Activated naive CD8-positive, alpha-beta T cell treated with anti-CD3 and anti-CD28 coated beads for 36 hours (primary cell): ENCODE data around the gene MYL6B. TPM values are rescaled to one million over a fixed set of nuclear protein-coding genes. Genes with fewer than 3 reads are reported as not detected.

ENCODE experiments used
- DNase-seq: peaks from one replicate; pipeline ENCODE4 v3.0.0; 2021
- H3K27ac Mint-ChIP-seq: one replicate; pipeline ENCODE4 v1.8.0; 2022; ENCODE audit warnings: mild to moderate bottlenecking, moderate library complexity, mixed read lengths
- H3K27me3 Mint-ChIP-seq: one replicate; pipeline ENCODE4 v1.8.0; 2022; ENCODE audit warnings: mild to moderate bottlenecking, mixed read lengths
- H3K36me3 Mint-ChIP-seq: one replicate; pipeline ENCODE4 v1.8.0; 2021; ENCODE audit warnings: mild to moderate bottlenecking, mixed read lengths
- H3K4me1 Mint-ChIP-seq: one replicate; pipeline ENCODE4 v1.8.0; 2021; ENCODE audit warnings: mixed read lengths
- H3K4me3 Mint-ChIP-seq: one replicate; pipeline ENCODE4 v1.8.0; 2022; ENCODE audit warnings: mild to moderate bottlenecking, moderate library complexity, mixed read lengths
- H3K9me3 Mint-ChIP-seq: one replicate; pipeline ENCODE4 v1.8.0; 2022; ENCODE audit warnings: mixed read lengths
- total RNA-seq, 2 experiments: library from RNA; stranded (reverse); gene quantifications; one replicate each; pipeline ENCODE4 v1.2.3, GENCODE V29; 2021

Gene MYL6B
- total RNA-seq, 2 experiments from 2014 or later: 67.9 to 76.2 TPM

- Mint-ChIP-seq H3K9me3 (peaks cover 5% of the 10 kb centered on the region), H3K4me1 (peaks cover 60% of the 10 kb centered on the region), H3K27ac (peak overlapping the region; percentile 97), H3K36me3 (peaks cover 51% of the 10 kb centered on the region), H3K27me3 (no peaks in the 10 kb centered on the region), H3K4me3 (peak overlapping the region; percentile 95)
- no peak for DNase-seq
Observed at GRCh38 chr12:56129942-56130495, 22.4 kb upstream of the MYL6B start.

- peak overlapping the region; percentile 95 for H3K4me3 Mint-ChIP-seq
- H3K36me3 Mint-ChIP-seq: peaks cover 59% of the 10 kb centered on the region
- peak overlapping the region; percentile 97 for H3K27ac Mint-ChIP-seq
- H3K4me1 Mint-ChIP-seq: peaks cover 62% of the 10 kb centered on the region
- no peaks in the 10 kb centered on the region for H3K27me3 Mint-ChIP-seq
- DNase-seq: no peak
- peaks cover 5% of the 10 kb centered on the region for H3K9me3 Mint-ChIP-seq
Observed at GRCh38 chr12:56130876-56131275, 21.5 kb upstream of the MYL6B start.

GRCh38 chr12:56134897-56135296 lies 17.5 kb upstream of the MYL6B start:
- Mint-ChIP-seq H3K27ac (no peak overlapping the region), H3K4me1 (peaks cover 60% of the 10 kb centered on the region), H3K36me3 (peaks cover 92% of the 10 kb centered on the region), H3K27me3 (no peaks in the 10 kb centered on the region), H3K4me3 (no peak overlapping the region), H3K9me3 (peaks cover 5% of the 10 kb centered on the region)
- DNase-seq: no peak

- H3K27ac Mint-ChIP-seq: peak overlapping the region; percentile 49
- no peak for DNase-seq
- H3K36me3 Mint-ChIP-seq: peaks cover 78% of the 10 kb centered on the region
- H3K27me3 Mint-ChIP-seq: no peaks in the 10 kb centered on the region
- H3K4me3 Mint-ChIP-seq: no peak overlapping the region
- H3K9me3 Mint-ChIP-seq: no peaks in the 10 kb centered on the region
- H3K4me1 Mint-ChIP-seq: peaks cover 46% of the 10 kb centered on the region
Observed at GRCh38 chr12:56137853-56138571, 14.4 kb upstream of the MYL6B start.

- Mint-ChIP-seq H3K4me3 (no peak overlapping the region), H3K9me3 (no peaks in the 10 kb centered on the region), H3K27me3 (no peaks in the 10 kb centered on the region), H3K36me3 (peaks cover 70% of the 10 kb centered on the region), H3K27ac (peak overlapping the region; percentile 78), H3K4me1 (peaks cover 38% of the 10 kb centered on the region)
- no peak for DNase-seq
Observed at GRCh38 chr12:56141946-56142784, 10.2 kb upstream of the MYL6B start.

- Mint-ChIP-seq H3K27ac (peak overlapping the region; percentile 78), H3K9me3 (no peaks in the 10 kb centered on the region), H3K4me3 (no peak overlapping the region), H3K4me1 (peaks cover 32% of the 10 kb centered on the region), H3K36me3 (peaks cover 60% of the 10 kb centered on the region), H3K27me3 (no peaks in the 10 kb centered on the region)
- DNase-seq: no peak
Observed at GRCh38 chr12:56143217-56143616, 9.2 kb upstream of the MYL6B start.

- Mint-ChIP-seq H3K27me3 (no peaks in the 10 kb centered on the region), H3K4me3 (no peak overlapping the region)
Observed at GRCh38 chr12:56143870-56144269, 8.5 kb upstream of the MYL6B start.

GRCh38 chr12:56145217-56145616 lies 7.2 kb upstream of the MYL6B start:
- H3K27me3 Mint-ChIP-seq: no peaks in the 10 kb centered on the region
- no peak overlapping the region for H3K4me3 Mint-ChIP-seq
- peaks cover 28% of the 10 kb centered on the region for H3K4me1 Mint-ChIP-seq
- H3K9me3 Mint-ChIP-seq: no peaks in the 10 kb centered on the region
- peaks cover 41% of the 10 kb centered on the region for H3K36me3 Mint-ChIP-seq
- H3K27ac Mint-ChIP-seq: no peak overlapping the region
- no peak for DNase-seq

More at GRCh38 chr12:56143870-56144269, 8.5 kb upstream of the MYL6B start:
- Mint-ChIP-seq H3K27ac (peak overlapping the region; percentile 78), H3K36me3 (peaks cover 53% of the 10 kb centered on the region), H3K9me3 (no peaks in the 10 kb centered on the region), H3K4me1 (peaks cover 25% of the 10 kb centered on the region)
- DNase-seq: no peak

- DNase-seq: no peak
- no peak overlapping the region for H3K4me3 Mint-ChIP-seq
- H3K27me3 Mint-ChIP-seq: no peaks in the 10 kb centered on the region
- no peaks in the 10 kb centered on the region for H3K9me3 Mint-ChIP-seq
- H3K27ac Mint-ChIP-seq: no peak overlapping the region
- H3K4me1 Mint-ChIP-seq: peaks cover 42% of the 10 kb centered on the region
- H3K36me3 Mint-ChIP-seq: peaks cover 30% of the 10 kb centered on the region
Observed at GRCh38 chr12:56146492-56147460, 5.6 kb upstream of the MYL6B start.

GRCh38 chr12:56150563-56150962 lies 1.8 kb upstream of the MYL6B start:
- Mint-ChIP-seq H3K27me3 (no peaks in the 10 kb centered on the region), H3K9me3 (no peaks in the 10 kb centered on the region), H3K4me1 (peaks cover 31% of the 10 kb centered on the region), H3K36me3 (peaks cover 5% of the 10 kb centered on the region), H3K27ac (peak overlapping the region; percentile 76), H3K4me3 (peak overlapping the region; percentile 88)
- no peak for DNase-seq

- peak; percentile 75 for DNase-seq
- peak overlapping the region; percentile 98 for H3K27ac Mint-ChIP-seq
- no peaks in the 10 kb centered on the region for H3K27me3 Mint-ChIP-seq
- peak overlapping the region; percentile 88 for H3K4me3 Mint-ChIP-seq
- peaks cover 29% of the 10 kb centered on the region for H3K4me1 Mint-ChIP-seq
- H3K36me3 Mint-ChIP-seq: peaks cover 11% of the 10 kb centered on the region
- no peaks in the 10 kb centered on the region for H3K9me3 Mint-ChIP-seq
Observed at GRCh38 chr12:56151672-56152131, 685 bp upstream of the MYL6B start.

- peak overlapping the region; percentile 88 for H3K4me3 Mint-ChIP-seq
- no peaks in the 10 kb centered on the region for H3K27me3 Mint-ChIP-seq
- peak overlapping the region; percentile 98 for H3K27ac Mint-ChIP-seq
- no peak for DNase-seq
- peaks cover 15% of the 10 kb centered on the region for H3K36me3 Mint-ChIP-seq
- H3K9me3 Mint-ChIP-seq: no peaks in the 10 kb centered on the region
- peaks cover 33% of the 10 kb centered on the region for H3K4me1 Mint-ChIP-seq
Observed at GRCh38 chr12:56152756-56153677, 630 bp downstream of the MYL6B start.

- no peak overlapping the region for H3K27ac Mint-ChIP-seq
Observed at GRCh38 chr12:56153678-56154065, 1.3 kb downstream of the MYL6B start.

More at GRCh38 chr12:56153678-56154065, 1.3 kb downstream of the MYL6B start:
- Mint-ChIP-seq H3K9me3 (no peaks in the 10 kb centered on the region), H3K36me3 (peaks cover 21% of the 10 kb centered on the region), H3K4me3 (peak overlapping the region; percentile 88), H3K27me3 (no peaks in the 10 kb centered on the region), H3K4me1 (peaks cover 33% of the 10 kb centered on the region)
- DNase-seq: no peak
